Neural crest cell (in vitro differentiated cells): Measurements from ENCODE around the gene BMP7. TPM values are rescaled to one million over a fixed set of nuclear protein-coding genes. Genes with fewer than 3 reads are reported as not detected.

ENCODE experiments used
- DNase-seq: peaks from one replicate; pipeline ENCODE4 v3.0.0; 2021; ENCODE audit warnings: low read depth, mixed read lengths, low spot score
- H3K27ac Mint-ChIP-seq: one replicate; pipeline ENCODE4 v1.8.0; 2021; ENCODE audit warnings: mild to moderate bottlenecking, mixed read lengths; ENCODE audit not compliant: unreplicated experiment
- H3K27me3 Mint-ChIP-seq: 2 replicates; pipeline ENCODE4 v1.8.0; 2021; ENCODE audit warnings: low read depth, mild to moderate bottlenecking, mixed read lengths
- H3K36me3 Mint-ChIP-seq: 2 replicates; pipeline ENCODE4 v1.8.0; 2021; ENCODE audit warnings: low read depth, mild to moderate bottlenecking, mixed read lengths
- H3K4me1 Mint-ChIP-seq: 2 replicates; pipeline ENCODE4 v1.8.0; 2021; ENCODE audit warnings: mixed read lengths
- H3K4me3 Mint-ChIP-seq: one replicate; pipeline ENCODE4 v1.8.0; 2021; ENCODE audit warnings: mild to moderate bottlenecking, mixed read lengths
- H3K9me3 Mint-ChIP-seq: 2 replicates; pipeline ENCODE4 v1.8.0; 2021; ENCODE audit warnings: mixed read lengths
- CTCF ChIP-seq: fragments of 200-600 bp; sonication (generic); conservative IDR thresholded peaks from 2 replicates; pipeline ENCODE4 v1.5.0; 2021; ENCODE audit warnings: antibody characterized with exemption, mild to moderate bottlenecking
- total RNA-seq: library from RNA; stranded (reverse); gene quantifications from 2 replicates; pipeline ENCODE4 v1.2.1, GENCODE V29; 2021

Gene BMP7
- total RNA-seq, 1 donor from 2014 or later, result 13.8 TPM

- Mint-ChIP-seq H3K4me1 (peaks cover 10% of the 10 kb centered on the region), H3K4me3 (no peak overlapping the region), H3K36me3 (no peaks in the 10 kb centered on the region), H3K27ac (no peak overlapping the region), H3K27me3 (no peaks in the 10 kb centered on the region), H3K9me3 (no peaks in the 10 kb centered on the region)
- TF ChIP-seq CTCF, result no peak
- DNase-seq, result no peak
These were observed 77.8 kb downstream of the BMP7 start for GRCh38 chr20:57188576-57189079.

GRCh38 chr20:57188056-57188455 lies 78.4 kb downstream of the BMP7 start:
- DNase-seq, result no peak
- H3K36me3 Mint-ChIP-seq, result no peaks in the 10 kb centered on the region
- H3K4me3 Mint-ChIP-seq, result no peak overlapping the region
- peaks cover 10% of the 10 kb centered on the region for H3K4me1 Mint-ChIP-seq
- no peaks in the 10 kb centered on the region for H3K27me3 Mint-ChIP-seq
- TF ChIP-seq CTCF, result no peak
- H3K27ac Mint-ChIP-seq, result no peak overlapping the region
- H3K9me3 Mint-ChIP-seq, result no peaks in the 10 kb centered on the region

- no peak overlapping the region for H3K27ac Mint-ChIP-seq
- DNase-seq, result no peak
- no peaks in the 10 kb centered on the region for H3K36me3 Mint-ChIP-seq
- no peak for TF ChIP-seq CTCF
- no peak overlapping the region for H3K4me3 Mint-ChIP-seq
- no peaks in the 10 kb centered on the region for H3K27me3 Mint-ChIP-seq
- no peaks in the 10 kb centered on the region for H3K9me3 Mint-ChIP-seq
- H3K4me1 Mint-ChIP-seq, result peaks cover 10% of the 10 kb centered on the region
These were observed 79.3 kb downstream of the BMP7 start for GRCh38 chr20:57187068-57187634.

- DNase-seq, result no peak
- H3K36me3 Mint-ChIP-seq, result no peaks in the 10 kb centered on the region
- no peak overlapping the region for H3K27ac Mint-ChIP-seq
- peaks cover 16% of the 10 kb centered on the region for H3K4me1 Mint-ChIP-seq
- no peaks in the 10 kb centered on the region for H3K27me3 Mint-ChIP-seq
- TF ChIP-seq CTCF, result no peak
- no peaks in the 10 kb centered on the region for H3K9me3 Mint-ChIP-seq
- no peak overlapping the region for H3K4me3 Mint-ChIP-seq
These were observed 80.2 kb downstream of the BMP7 start for GRCh38 chr20:57186192-57186591.

GRCh38 chr20:57185188-57185743 lies 81.2 kb downstream of the BMP7 start:
- Mint-ChIP-seq H3K9me3 (no peaks in the 10 kb centered on the region), H3K27ac (no peak overlapping the region), H3K4me3 (no peak overlapping the region), H3K4me1 (peaks cover 26% of the 10 kb centered on the region), H3K36me3 (no peaks in the 10 kb centered on the region), H3K27me3 (no peaks in the 10 kb centered on the region)
- DNase-seq, result no peak
- TF ChIP-seq CTCF, result no peak
